ENCODE results near the gene RC3H1. TPM values are rescaled to one million over a fixed set of nuclear protein-coding genes. Genes with fewer than 3 reads are reported as not detected.
"Not testable (repeated sequence)": the region's sequence is repeated elsewhere in the genome, so short reads cannot be mapped to it uniquely, and the experiment has no call there.

Gene RC3H1
- total RNA-seq, 2 donors from 2014 or later, result 41.7 to 50.0 TPM

GRCh38 chr1:173970252-173970651, 51.9 kb downstream of the RC3H1 start:
- H3K27ac Mint-ChIP-seq, result peak overlapping the region; percentile 14
- H3K4me3 Mint-ChIP-seq, result no peak overlapping the region
- no peak for ATAC-seq
- H3K36me3 Mint-ChIP-seq (ENCODE audit: low read depth), result peaks cover 10% of the 10 kb centered on the region
- no peak for DNase-seq
- no peaks in the 10 kb centered on the region for H3K27me3 Mint-ChIP-seq
- peaks cover 7% of the 10 kb centered on the region for H3K4me1 Mint-ChIP-seq
- H3K9me3 ChIP-seq (ENCODE audit: control insufficient read depth, low read length, poor library complexity, severe bottlenecking), result no peaks in the 10 kb centered on the region

DNA sequence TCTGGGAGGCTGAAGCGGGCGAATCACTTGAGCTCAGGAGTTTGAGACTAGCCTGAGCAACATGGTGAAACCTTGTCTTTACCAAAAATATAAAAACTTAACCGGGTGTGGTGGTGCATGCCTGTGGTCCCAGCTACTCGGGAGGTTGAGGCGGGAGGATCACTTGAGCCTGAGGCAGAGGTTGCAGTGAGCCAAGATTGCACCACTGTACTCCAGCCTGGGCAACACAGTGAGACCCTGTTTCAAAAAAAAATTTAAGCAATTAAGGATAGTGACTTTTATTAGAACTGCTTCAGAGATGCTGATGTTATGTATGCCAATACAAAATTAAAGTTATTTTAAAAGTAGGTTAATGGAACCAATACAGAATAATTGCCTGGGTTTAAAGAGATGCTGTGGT, 56.3 kb downstream of the RC3H1 start:
- H3K27me3 Mint-ChIP-seq; H3K9me3 ChIP-seq (ENCODE audit: control insufficient read depth, low read length, poor library complexity, severe bottlenecking); H3K4me3 Mint-ChIP-seq; H3K27ac Mint-ChIP-seq; DNase-seq; H3K4me1 Mint-ChIP-seq; H3K36me3 Mint-ChIP-seq (ENCODE audit: low read depth); ATAC-seq: not testable (repeated sequence)

DNA sequence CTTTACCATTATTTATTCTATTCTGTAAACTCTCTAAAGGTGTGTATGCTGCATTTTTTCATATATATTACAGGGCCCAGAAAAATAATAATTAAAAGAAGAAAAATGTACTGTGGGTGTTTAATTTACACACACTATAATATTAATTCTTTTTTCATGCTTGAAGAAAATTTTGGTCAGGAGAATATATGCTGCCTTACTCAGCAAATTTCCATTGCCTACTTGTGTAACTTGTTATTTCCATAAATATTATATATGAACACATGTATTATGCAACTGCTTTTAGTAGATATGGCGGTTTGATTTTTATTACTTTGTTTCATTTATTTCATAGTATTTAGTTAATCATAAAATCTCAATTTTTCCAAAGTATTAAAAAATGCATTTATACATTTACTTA, 58.7 kb downstream of the RC3H1 start:
- ATAC-seq, result no peak
- Mint-ChIP-seq H3K27ac (no peak overlapping the region), H3K4me1 (peaks cover 6% of the 10 kb centered on the region)

GRCh38 chr1:173960625-173961024, 61.5 kb downstream of the RC3H1 start:
- no peak for DNase-seq
- Mint-ChIP-seq H3K4me3 (peak overlapping the region; percentile 45), H3K36me3 (ENCODE audit: low read depth) (peaks cover 13% of the 10 kb centered on the region), H3K27me3 (no peaks in the 10 kb centered on the region), H3K27ac (peak overlapping the region; percentile 27), H3K4me1 (peaks cover 6% of the 10 kb centered on the region)
- no peak for ATAC-seq
- no peaks in the 10 kb centered on the region for H3K9me3 ChIP-seq (ENCODE audit: control insufficient read depth, low read length, poor library complexity, severe bottlenecking)

More for the DNA sequence above, 58.7 kb downstream of the RC3H1 start:
- H3K27me3 Mint-ChIP-seq, result no peaks in the 10 kb centered on the region
- DNase-seq, result no peak
- peaks cover 13% of the 10 kb centered on the region for H3K36me3 Mint-ChIP-seq (ENCODE audit: low read depth)
- H3K9me3 ChIP-seq (ENCODE audit: control insufficient read depth, low read length, poor library complexity, severe bottlenecking), result no peaks in the 10 kb centered on the region
- no peak overlapping the region for H3K4me3 Mint-ChIP-seq

GRCh38 chr1:173954179-173954578, 68.0 kb downstream of the RC3H1 start:
- Mint-ChIP-seq H3K27ac (no peak overlapping the region), H3K4me1 (peaks cover 4% of the 10 kb centered on the region), H3K27me3 (no peaks in the 10 kb centered on the region), H3K4me3 (no peak overlapping the region), H3K36me3 (ENCODE audit: low read depth) (no peaks in the 10 kb centered on the region)
- H3K9me3 ChIP-seq (ENCODE audit: control insufficient read depth, low read length, poor library complexity, severe bottlenecking), result no peaks in the 10 kb centered on the region
- DNase-seq (no peak), ATAC-seq (no peak)

DNA sequence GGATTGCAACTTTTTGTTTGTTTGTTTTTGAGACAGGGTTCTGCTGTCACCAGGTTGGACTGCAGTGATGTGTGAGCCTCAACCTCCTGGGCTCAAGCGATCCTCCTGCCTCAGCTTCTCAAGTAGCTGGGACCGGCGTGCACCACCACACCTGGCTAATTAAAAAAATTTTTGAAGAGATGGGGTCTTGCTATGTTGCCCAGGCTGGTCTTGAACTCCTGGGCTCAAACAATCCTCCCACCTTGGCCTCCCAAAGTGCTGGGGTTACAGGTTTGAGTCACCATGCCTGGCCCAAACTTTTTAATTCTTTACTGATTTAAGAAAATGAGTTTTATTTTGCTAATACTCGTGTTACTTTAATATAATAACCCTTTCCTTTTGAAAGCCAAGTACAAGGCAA, 73.6 kb downstream of the RC3H1 start:
- no peak for ATAC-seq
- Mint-ChIP-seq H3K4me3 (no peak overlapping the region), H3K36me3 (ENCODE audit: low read depth) (peaks cover 2% of the 10 kb centered on the region), H3K4me1 (peaks cover 4% of the 10 kb centered on the region), H3K27ac (no peak overlapping the region), H3K27me3 (no peaks in the 10 kb centered on the region)
- no peak for DNase-seq
- no peaks in the 10 kb centered on the region for H3K9me3 ChIP-seq (ENCODE audit: control insufficient read depth, low read length, poor library complexity, severe bottlenecking)

- Mint-ChIP-seq H3K4me1 (no peaks in the 10 kb centered on the region), H3K27me3 (no peaks in the 10 kb centered on the region), H3K4me3 (no peak overlapping the region), H3K27ac (no peak overlapping the region), H3K36me3 (ENCODE audit: low read depth) (peaks cover 2% of the 10 kb centered on the region)
- no peaks in the 10 kb centered on the region for H3K9me3 ChIP-seq (ENCODE audit: control insufficient read depth, low read length, poor library complexity, severe bottlenecking)
- ATAC-seq (no peak), DNase-seq (no peak)
These were observed 75.7 kb downstream of the RC3H1 start for GRCh38 chr1:173946380-173946921.

DNA sequence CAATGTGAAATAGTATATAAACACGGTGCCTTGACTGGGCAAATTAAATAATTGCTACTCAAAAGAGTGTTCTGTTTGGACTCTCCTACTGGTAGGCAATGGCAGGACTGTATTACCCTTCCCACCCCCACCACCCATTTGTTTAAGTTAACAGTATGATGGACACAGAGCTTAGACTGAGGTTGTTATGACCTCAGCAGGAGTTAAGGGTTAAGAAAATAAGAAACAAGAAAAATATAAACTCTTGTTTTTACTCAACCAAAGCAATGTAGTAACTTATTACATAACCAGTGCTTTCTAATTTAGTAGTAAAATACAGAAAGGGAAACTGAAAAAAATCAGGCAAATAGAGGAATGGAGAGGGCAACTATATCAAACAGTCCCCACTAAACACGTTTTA, 85.1 kb downstream of the RC3H1 start:
- Mint-ChIP-seq H3K4me3 (no peak overlapping the region), H3K27ac (no peak overlapping the region), H3K4me1 (no peaks in the 10 kb centered on the region), H3K27me3 (no peaks in the 10 kb centered on the region), H3K36me3 (ENCODE audit: low read depth) (peaks cover 7% of the 10 kb centered on the region)
- H3K9me3 ChIP-seq (ENCODE audit: control insufficient read depth, low read length, poor library complexity, severe bottlenecking), result no peaks in the 10 kb centered on the region
- DNase-seq, result no peak
- no peak for ATAC-seq

DNA sequence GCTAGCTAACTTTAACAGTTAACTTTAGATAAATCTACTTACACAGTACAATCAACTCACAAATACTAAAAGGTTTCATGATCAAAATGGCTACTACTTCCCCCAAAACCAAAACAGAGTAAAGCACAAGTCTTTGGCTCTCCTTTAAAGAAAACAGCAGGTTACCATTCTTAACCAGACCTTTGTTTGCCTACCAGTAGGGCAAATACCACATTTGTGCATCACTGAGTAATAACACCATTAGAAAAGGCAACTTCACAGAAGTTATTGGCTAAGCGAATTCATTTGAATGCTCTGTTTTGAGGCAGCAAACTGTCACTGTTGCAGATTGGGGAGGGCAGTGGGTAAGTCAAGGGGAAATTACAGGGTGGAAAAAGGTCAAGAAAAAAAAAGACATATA, 87.7 kb downstream of the RC3H1 start:
- DNase-seq (no peak), ATAC-seq (no peak)
- Mint-ChIP-seq H3K27ac (peak overlapping the region; percentile 41), H3K4me3 (no peak overlapping the region), H3K27me3 (no peaks in the 10 kb centered on the region), H3K36me3 (ENCODE audit: low read depth) (peaks cover 5% of the 10 kb centered on the region), H3K4me1 (no peaks in the 10 kb centered on the region)
- no peaks in the 10 kb centered on the region for H3K9me3 ChIP-seq (ENCODE audit: control insufficient read depth, low read length, poor library complexity, severe bottlenecking)

GRCh38 chr1:173930541-173930940, 91.6 kb downstream of the RC3H1 start:
- not testable (repeated sequence) for H3K9me3 ChIP-seq (ENCODE audit: control insufficient read depth, low read length, poor library complexity, severe bottlenecking); H3K36me3 Mint-ChIP-seq (ENCODE audit: low read depth); H3K4me3 Mint-ChIP-seq; DNase-seq; ATAC-seq; H3K27ac Mint-ChIP-seq; H3K4me1 Mint-ChIP-seq; H3K27me3 Mint-ChIP-seq

GRCh38 chr1:173925306-173926242, 96.6 kb downstream of the RC3H1 start:
- no peak for DNase-seq
- H3K4me1 Mint-ChIP-seq, result peaks cover 5% of the 10 kb centered on the region
- H3K27me3 Mint-ChIP-seq, result no peaks in the 10 kb centered on the region
- H3K4me3 Mint-ChIP-seq, result no peak overlapping the region
- no peaks in the 10 kb centered on the region for H3K9me3 ChIP-seq (ENCODE audit: control insufficient read depth, low read length, poor library complexity, severe bottlenecking)
- no peak for ATAC-seq
- H3K36me3 Mint-ChIP-seq (ENCODE audit: low read depth), result peaks cover 2% of the 10 kb centered on the region
- no peak overlapping the region for H3K27ac Mint-ChIP-seq

DNA sequence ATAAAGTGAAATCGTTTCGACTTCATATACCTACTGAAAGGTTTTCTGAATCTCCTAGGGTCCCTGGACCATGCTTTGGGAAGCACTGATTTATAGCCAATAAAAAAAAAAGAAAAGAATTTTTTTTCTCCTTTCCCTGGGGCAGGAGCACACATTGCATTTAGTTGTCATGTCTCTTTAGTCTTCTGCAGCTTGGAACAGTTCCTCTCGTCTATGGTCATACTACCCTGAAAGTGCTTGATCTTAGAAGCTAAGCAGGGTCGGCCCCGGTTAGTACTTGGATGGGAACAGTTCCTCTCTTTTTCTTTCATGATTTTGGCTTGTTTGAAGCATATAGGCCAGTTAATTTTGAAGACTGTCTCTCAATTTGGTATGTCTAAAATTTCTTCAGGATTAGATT, 101.3 kb downstream of the RC3H1 start:
- no peak overlapping the region for H3K4me3 Mint-ChIP-seq
- H3K4me1 Mint-ChIP-seq, result no peaks in the 10 kb centered on the region
- no peaks in the 10 kb centered on the region for H3K36me3 Mint-ChIP-seq (ENCODE audit: low read depth)
- no peaks in the 10 kb centered on the region for H3K9me3 ChIP-seq (ENCODE audit: control insufficient read depth, low read length, poor library complexity, severe bottlenecking)
- ATAC-seq, result no peak
- DNase-seq, result no peak
- H3K27ac Mint-ChIP-seq, result no peak overlapping the region
- H3K27me3 Mint-ChIP-seq, result no peaks in the 10 kb centered on the region

- H3K9me3 ChIP-seq (ENCODE audit: control insufficient read depth, low read length, poor library complexity, severe bottlenecking), result no peaks in the 10 kb centered on the region
- Mint-ChIP-seq H3K36me3 (ENCODE audit: low read depth) (no peaks in the 10 kb centered on the region), H3K27ac (no peak overlapping the region), H3K4me1 (no peaks in the 10 kb centered on the region), H3K27me3 (no peaks in the 10 kb centered on the region), H3K4me3 (no peak overlapping the region)
- DNase-seq, result no peak
- ATAC-seq, result no peak
These were observed 104.3 kb downstream of the RC3H1 start for GRCh38 chr1:173917635-173918493.
